Measurements from ENCODE around the gene PSTPIP1.

DNA sequence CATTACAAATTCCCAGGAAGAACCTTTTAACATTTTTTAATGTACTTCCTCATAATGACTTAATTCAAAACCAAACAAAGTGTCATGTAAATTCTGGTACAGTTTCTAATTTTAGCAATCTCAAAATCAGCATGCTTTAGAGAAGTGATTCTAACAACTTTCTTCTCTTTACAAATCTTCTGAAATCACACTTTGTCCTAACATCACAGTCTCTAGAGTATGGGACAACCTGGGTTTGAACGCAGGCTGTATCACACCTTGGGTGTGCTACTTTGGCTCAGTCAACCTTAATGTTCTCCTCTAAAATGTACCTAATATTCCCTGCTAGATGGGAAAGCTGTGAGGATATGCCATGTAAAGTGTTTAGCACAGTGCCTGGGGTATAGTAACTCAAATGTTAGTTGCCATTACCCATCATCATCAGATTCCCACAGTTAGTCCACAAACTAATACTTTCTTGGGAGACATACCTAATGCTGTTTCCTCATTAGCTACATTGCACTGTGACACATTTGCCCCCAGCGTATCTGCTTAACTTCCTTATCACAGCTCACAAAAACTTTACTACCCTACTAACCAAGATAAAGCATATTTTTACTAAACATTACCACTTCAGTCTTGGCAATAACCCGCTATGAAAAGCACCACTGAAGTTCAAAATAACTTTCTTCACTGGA lies 72.9 kb downstream of the PSTPIP1 start:
- no peak for TF ChIP-seq EZH2phosphoT487 (IDR thresholded peaks at IDR 0.05; ENCODE audit: insufficient read depth, low read depth)
- no peak for TF ChIP-seq EZH2 (IDR thresholded peaks at IDR 0.05; ENCODE audit: insufficient read depth, poor library complexity, severe bottlenecking)

Measured in GM23248 (cell line).